ENCODE measurements around the gene MS4A1.
"Not testable (repeated sequence)": the region's sequence is repeated elsewhere in the genome, so short reads cannot be mapped to it uniquely, and the experiment has no call there.

Gene MS4A1

DNA sequence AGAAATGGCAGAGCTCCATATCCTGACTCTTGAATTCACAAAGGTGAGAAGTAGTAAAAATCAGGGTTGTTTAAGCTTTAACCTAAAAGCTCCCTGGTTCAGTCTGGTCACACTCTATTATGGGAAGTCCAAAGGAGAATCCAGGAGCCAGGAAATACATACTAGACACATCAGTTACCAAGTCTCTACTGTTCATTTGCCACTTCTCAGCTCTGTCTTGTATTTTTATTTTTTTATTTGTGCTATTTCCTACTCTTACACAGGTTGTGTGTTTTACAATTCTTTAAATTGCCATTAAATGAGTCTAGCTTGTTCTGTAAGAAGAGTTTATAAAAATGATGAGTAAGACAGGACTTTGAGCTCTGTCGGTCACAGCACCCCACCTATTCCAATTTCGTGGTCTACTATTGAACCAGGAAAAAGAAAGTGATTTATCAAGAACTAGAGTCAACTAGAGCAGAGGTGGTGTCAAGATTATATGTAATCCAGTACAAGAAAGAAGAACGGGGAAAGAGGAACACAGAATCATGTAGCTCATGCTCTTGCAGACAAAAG is 46.7 kb downstream of the MS4A1 start:
- DNase-seq (ENCODE audit: low spot score) (no peak), FAIRE-seq (no peak)

DNA sequence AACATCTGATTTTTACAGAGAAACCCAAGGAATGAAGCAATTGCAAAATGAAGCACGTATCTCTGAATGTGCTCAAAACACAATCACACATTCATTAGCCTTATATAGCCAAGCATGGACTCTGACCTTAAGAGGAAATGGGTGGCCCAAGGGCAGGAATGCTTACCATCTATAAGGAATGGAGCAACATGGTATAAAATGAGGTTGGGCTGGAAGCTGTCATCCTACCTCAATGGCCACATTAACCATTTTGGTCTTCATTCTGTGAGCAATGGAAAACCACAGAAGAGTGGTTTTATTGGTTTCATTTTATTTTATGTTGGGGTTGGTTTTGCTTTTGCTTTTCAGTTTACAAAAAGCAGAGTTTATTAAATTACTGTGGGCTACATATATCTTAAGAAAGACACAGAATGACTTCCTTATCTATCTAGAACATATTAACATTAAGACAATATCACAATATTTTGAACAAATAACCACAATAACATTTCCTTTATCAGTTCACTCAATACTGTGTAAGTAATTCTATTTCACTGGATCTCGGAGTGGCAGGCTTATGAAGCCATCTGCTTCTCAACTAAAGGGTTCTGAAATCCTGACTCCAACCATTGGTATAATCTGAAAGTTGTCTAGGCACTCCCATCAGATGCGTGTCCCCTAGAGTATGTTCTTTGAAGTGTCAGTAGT is 48.7 kb downstream of the MS4A1 start:
- DNase-seq (ENCODE audit: low spot score) = no peak

GRCh38 chr11:60509609-60510008 is 54.0 kb downstream of the MS4A1 start:
- not testable (repeated sequence) for FAIRE-seq; DNase-seq (ENCODE audit: low spot score)

More for the DNA sequence above, 48.7 kb downstream of the MS4A1 start:
- no peak for FAIRE-seq

DNA sequence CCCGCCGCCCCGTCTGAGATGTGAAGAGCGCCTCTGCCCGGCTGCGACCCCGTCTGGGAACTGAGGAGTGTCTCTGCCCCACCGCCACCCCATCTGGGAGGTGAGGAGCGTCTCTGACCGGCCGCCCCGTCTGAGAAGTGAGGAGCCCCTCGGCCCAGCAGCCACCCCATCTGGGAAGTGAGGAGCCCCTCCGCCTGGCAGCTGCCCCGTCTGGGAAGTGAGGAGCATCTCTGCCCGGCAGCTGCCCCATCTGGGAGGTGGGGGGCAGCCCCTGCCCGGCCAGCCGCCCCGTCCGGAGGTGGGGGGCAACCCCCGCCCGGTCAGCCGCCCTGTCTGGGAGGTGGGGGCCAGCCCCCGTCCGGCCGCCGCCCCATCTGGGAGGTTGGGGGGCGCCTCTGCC is 54.6 kb downstream of the MS4A1 start:
- FAIRE-seq; DNase-seq (ENCODE audit: low spot score): not testable (repeated sequence)

DNA sequence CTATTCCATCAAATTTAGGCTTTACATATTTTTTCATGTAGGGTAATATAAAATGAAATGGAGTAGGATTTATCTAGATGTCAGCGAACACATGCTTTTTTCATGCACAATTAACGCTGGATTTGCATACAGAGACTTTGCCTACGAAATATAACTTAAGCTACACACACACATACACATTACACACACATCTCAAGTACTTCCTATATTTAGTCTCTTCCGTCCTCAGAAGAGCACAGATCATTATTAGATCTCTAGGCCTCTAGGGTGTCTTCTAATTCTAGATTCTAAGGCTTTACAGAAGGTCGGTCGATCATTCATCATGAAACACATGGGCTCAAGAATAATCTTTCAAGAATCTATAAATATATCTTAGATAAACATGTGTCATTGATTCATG is 55.7 kb downstream of the MS4A1 start:
- DNase-seq (ENCODE audit: low spot score) (no peak), FAIRE-seq (no peak)

DNA sequence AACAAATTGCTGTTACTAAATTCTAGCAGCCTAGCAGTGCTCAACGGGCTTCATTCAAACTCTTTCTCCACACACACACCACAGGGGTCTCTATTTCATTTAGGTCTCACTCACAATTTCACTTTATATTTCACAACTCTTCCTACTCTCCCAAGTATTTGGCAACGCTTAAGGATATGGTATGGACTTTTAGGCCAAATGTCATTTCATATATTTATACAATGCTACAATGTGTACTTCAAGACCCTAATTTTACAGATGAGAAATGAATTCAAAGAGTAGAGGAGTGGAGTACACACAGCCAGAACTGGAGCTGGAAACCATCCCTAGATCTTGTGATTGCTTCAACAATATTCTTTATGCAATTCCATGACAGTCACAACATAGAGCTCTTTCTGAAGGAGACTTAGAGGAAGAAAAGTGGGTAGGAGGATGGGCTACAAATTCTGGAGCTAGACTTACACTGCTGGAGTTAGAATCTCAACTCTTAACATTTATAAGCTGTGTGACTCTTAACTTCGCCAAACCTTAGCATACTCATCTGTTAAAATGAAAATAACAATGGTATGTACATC is 57.1 kb downstream of the MS4A1 start:
- no peak for DNase-seq (ENCODE audit: low spot score)
- no peak for FAIRE-seq

DNA sequence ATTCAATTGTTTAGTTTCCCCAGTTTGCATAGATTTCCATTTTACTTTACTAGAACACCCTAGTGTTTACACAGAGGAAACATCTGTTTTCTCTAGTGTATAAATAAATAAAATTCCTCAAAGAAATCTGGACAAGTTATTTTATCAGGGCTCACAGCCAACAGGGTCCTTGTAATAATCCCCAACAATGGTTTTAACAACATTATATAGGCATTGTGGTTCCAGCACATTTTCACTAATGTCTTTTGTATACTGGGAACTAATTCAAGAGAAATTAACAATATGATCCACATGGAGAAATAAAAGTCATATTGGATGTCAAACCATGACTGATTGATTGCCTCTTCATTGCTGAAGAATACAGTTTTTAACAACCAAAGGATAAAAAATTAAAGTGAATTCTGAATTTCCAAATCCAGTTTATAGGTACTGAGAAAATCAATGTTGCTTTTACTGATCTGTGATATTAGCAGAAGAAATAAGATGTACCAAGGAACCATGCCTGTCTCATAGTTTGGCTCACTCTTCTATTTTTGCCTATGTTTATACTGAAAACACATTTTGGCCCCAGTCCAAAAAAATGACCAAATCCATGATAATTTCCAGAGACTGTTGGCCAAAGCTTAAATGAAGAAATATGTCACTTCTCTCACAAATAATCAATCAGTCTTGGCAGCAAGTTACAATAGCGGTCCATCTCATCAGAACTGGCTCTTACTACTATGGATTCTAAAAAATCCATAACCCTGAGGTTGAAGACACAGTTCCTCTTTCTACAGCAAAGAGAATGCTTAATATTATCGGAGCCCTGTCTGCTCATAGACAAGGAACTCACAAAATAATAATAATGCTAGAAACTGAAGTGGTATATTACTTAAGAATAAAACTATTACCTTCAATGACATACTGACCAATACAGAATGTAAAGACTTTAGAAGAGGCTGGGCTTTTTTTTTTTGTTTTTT is 58.1 kb downstream of the MS4A1 start:
- no peak for FAIRE-seq
- no peak for DNase-seq (ENCODE audit: low spot score)

- no peak for FAIRE-seq
- DNase-seq (ENCODE audit: low spot score) = no peak
These were observed 59.7 kb downstream of the MS4A1 start, which contains the start of gene MS4A13 for GRCh38 chr11:60515144-60515855. Gene MS4A13, plus strand, starts transcription at chr11:60515392. Its CDS starts 2,692 bp downstream, at chr11:60518084.

Measured in RCC 7860 (cell line).